Measurements from ENCODE around the gene ZNF846. TPM values are rescaled to one million over a fixed set of nuclear protein-coding genes. Genes with fewer than 3 reads are reported as not detected.
"Not testable (repeated sequence)": the region's sequence is repeated elsewhere in the genome, so short reads cannot be mapped to it uniquely, and the experiment has no call there.

Gene ZNF846
- total RNA-seq, 4 donors from 2014 or later: 10.0 to 18.1 (median 14.2) TPM

DNA sequence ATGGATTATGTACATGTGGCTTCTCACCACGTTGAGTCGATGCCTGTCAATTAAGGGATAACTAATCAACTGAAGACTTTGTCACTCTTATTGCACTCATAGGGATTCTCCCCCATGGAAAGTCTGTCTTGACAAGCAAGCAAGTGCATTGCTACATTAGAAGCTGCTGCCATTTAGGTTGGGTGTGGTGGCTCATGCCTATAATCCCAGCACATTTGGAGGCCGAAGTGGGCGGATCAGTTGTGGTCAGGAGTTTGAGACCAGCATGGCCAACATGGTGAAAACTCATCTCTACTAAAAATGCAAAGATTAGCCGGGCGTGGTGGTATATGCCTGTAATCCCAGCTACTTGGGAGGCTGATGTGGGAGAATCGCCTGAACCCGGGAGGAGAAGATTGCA is 18.3 kb upstream of the ZNF846 start:
- Histone ChIP-seq H3K4me3 (no peak overlapping the region), H3K36me3 (no peaks in the 10 kb centered on the region), H3K9me3 (no peaks in the 10 kb centered on the region), H3K4me1 (peaks cover 0 to 41% (median 27%) of the 10 kb centered on the region in 4 donors), H3K27ac (peak overlapping the region; percentile 93 to 99 (median 98)), H3K27me3 (no peaks in the 10 kb centered on the region)
- no peak for DNase-seq
- WGBS, 2 donors (ENCODE audit: low coverage in 1 of 2): 96% methylated on average over 8 of the region's 8 CpGs; no CpG with 5 or more reads in 1 of the 2 donors
- intact Hi-C loops (cut with DNase I; ENCODE audit: low total_unique reads): loop anchor here (1.0 to 10.0 kb wide), 2 partner anchors 165 to 1118 kb away; no protein-coding TSS in a partner anchor
- in situ Hi-C loops (cut with MboI; ENCODE audit: low pct_ligation_motif_present in 1 of 4, low pct_unique_long_range_greater_than_20kb in 1 of 4, low sequenced_read_pairs in 3 of 4): loop anchor here in 3 of 4 donors (25.0 kb wide), 2 partner anchors 475 to 650 kb away; partner anchors contain the start of genes ZNF559 (in 3 of the 3), ZNF699 (in 3 of the 3), OR7G3 (in 2 of the 3) and ZNF317 (in 2 of the 3)
- no peak for TF ChIP-seq POLR2A (IDR thresholded peaks at IDR 0.05)
- no peak for TF ChIP-seq EP300 (IDR thresholded peaks at IDR 0.05; ENCODE audit: low read depth)
- no peak for TF ChIP-seq POLR2AphosphoS5 (IDR thresholded peaks at IDR 0.05)
- TF ChIP-seq, protein P1, sequence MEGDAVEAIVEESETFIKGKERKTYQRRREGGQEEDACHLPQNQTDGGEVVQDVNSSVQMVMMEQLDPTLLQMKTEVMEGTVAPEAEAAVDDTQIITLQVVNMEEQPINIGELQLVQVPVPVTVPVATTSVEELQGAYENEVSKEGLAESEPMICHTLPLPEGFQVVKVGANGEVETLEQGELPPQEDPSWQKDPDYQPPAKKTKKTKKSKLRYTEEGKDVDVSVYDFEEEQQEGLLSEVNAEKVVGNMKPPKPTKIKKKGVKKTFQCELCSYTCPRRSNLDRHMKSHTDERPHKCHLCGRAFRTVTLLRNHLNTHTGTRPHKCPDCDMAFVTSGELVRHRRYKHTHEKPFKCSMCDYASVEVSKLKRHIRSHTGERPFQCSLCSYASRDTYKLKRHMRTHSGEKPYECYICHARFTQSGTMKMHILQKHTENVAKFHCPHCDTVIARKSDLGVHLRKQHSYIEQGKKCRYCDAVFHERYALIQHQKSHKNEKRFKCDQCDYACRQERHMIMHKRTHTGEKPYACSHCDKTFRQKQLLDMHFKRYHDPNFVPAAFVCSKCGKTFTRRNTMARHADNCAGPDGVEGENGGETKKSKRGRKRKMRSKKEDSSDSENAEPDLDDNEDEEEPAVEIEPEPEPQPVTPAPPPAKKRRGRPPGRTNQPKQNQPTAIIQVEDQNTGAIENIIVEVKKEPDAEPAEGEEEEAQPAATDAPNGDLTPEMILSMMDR (IDR thresholded peaks at IDR 0.05): no peak

DNA sequence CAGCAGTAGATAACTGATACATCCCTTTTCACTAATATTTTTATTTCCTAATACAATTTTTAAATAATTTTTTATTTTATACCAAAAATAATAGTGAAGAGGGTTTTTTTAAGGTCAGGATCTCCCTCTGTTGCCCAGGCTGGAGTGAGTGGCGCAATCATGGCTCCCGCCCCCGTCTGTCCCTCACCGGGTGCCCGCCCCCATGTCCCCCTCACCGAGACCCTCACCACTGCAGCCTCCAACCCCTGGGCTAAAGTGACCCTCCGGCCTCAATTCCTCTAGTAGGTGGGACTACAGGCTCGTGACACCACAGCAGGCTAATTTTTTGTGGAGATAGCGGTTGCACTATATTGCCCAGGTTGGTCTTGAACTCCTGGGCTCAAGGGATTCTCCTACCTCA is 17.8 kb upstream of the ZNF846 start:
- TF ChIP-seq EP300 (IDR thresholded peaks at IDR 0.05; ENCODE audit: low read depth): no peak
- TF ChIP-seq POLR2AphosphoS5 (IDR thresholded peaks at IDR 0.05): no peak
- TF ChIP-seq, protein P1 (IDR thresholded peaks at IDR 0.05): no peak
- no peak for TF ChIP-seq POLR2A (IDR thresholded peaks at IDR 0.05)
- in situ Hi-C loops (cut with MboI; ENCODE audit: low pct_ligation_motif_present in 1 of 4, low pct_unique_long_range_greater_than_20kb in 1 of 4, low sequenced_read_pairs in 3 of 4) (loop anchor here in 3 of 4 donors (25.0 kb wide), 2 partner anchors 474 to 649 kb away; partner anchors contain the start of genes ZNF559 (in 3 of the 3), ZNF699 (in 3 of the 3), OR7G3 (in 2 of the 3) and ZNF317 (in 2 of the 3)), intact Hi-C loops (cut with DNase I; ENCODE audit: low total_unique reads) (loop anchor here (1.0 to 10.0 kb wide), 2 partner anchors 164 to 1118 kb away; no protein-coding TSS in a partner anchor)
- H3K4me3 ChIP-seq: peak overlapping the region; percentile 23 to 78 (median 72)
- H3K27me3 ChIP-seq: no peaks in the 10 kb centered on the region
- peaks cover 0 to 39% (median 26%) of the 10 kb centered on the region in 4 donors for H3K4me1 ChIP-seq
- H3K9me3 ChIP-seq: no peaks in the 10 kb centered on the region
- H3K27ac ChIP-seq: peak overlapping the region; percentile 93 to 99 (median 98)
- DNase-seq: peak; percentile 23
- 67 to 69% methylated on average over 7 to 9 of the region's 9 CpGs for WGBS, 2 donors (ENCODE audit: low coverage in 1 of 2)
- H3K36me3 ChIP-seq: no peaks in the 10 kb centered on the region

- H3K9me3 ChIP-seq: no peaks in the 10 kb centered on the region
- H3K27me3 ChIP-seq: no peaks in the 10 kb centered on the region
- peak; percentile 99 for DNase-seq
- intact Hi-C loops (cut with DNase I; ENCODE audit: low total_unique reads): loop anchor here (1.0 to 10.0 kb wide), 2 partner anchors 163 to 1119 kb away; no protein-coding TSS in a partner anchor
- TF ChIP-seq EP300 (IDR thresholded peaks at IDR 0.05; ENCODE audit: low read depth) (no peak), POLR2AphosphoS5 (IDR thresholded peaks at IDR 0.05) (peak; percentile 89 to 93 (median 92)), POLR2A (IDR thresholded peaks at IDR 0.05) (peak; percentile 96)
- TF ChIP-seq, protein P1 (IDR thresholded peaks at IDR 0.05): no peak
- H3K27ac ChIP-seq: peak overlapping the region; percentile 93 to 99 (median 98)
- peaks cover 0 to 32% (median 21%) of the 10 kb centered on the region in 4 donors for H3K4me1 ChIP-seq
- in situ Hi-C loops (cut with MboI; ENCODE audit: low pct_ligation_motif_present in 1 of 4, low pct_unique_long_range_greater_than_20kb in 1 of 4, low sequenced_read_pairs in 3 of 4): loop anchor here in 3 of 4 donors (25.0 kb wide), 2 partner anchors 473 to 648 kb away; partner anchors contain the start of genes ZNF559 (in 3 of the 3), ZNF699 (in 3 of the 3), OR7G3 (in 2 of the 3) and ZNF317 (in 2 of the 3)
- H3K4me3 ChIP-seq: peak overlapping the region; percentile 23 to 78 (median 72)
- 0 to 1% methylated on average over 9 to 54 of the region's 74 CpGs for whole genome bisulfite sequencing, 2 donors (ENCODE audit: low coverage in 1 of 2)
- no peaks in the 10 kb centered on the region for H3K36me3 ChIP-seq
Observed at GRCh38 chr19:9785367-9786331, 17.1 kb upstream of the ZNF846 start.

- in situ Hi-C loops (cut with MboI; ENCODE audit: low pct_ligation_motif_present in 1 of 4, low pct_unique_long_range_greater_than_20kb in 1 of 4, low sequenced_read_pairs in 3 of 4): loop anchor here in 3 of 4 donors (25.0 kb wide), 2 partner anchors 472 to 647 kb away; partner anchors contain the start of genes ZNF559 (in 3 of the 3), ZNF699 (in 3 of the 3), OR7G3 (in 2 of the 3) and ZNF317 (in 2 of the 3)
- not testable (repeated sequence) for H3K36me3 ChIP-seq, H3K27me3 ChIP-seq, DNase-seq, H3K9me3 ChIP-seq
- H3K27ac ChIP-seq: peak overlapping the region; percentile 93 to 99 (median 98)
- intact Hi-C loops (cut with DNase I; ENCODE audit: low total_unique reads): loop anchor here (10.0 kb wide), 1 partner anchor 1121 kb away; no protein-coding TSS in a partner anchor
- 66 to 67% methylated on average over 4 to 6 of the region's 6 CpGs for WGBS, 2 donors (ENCODE audit: low coverage in 1 of 2)
- peak overlapping the region in 2 of 4 donors; percentile 66 to 78 for H3K4me3 ChIP-seq
- peaks cover 0 to 23% (median 19%) of the 10 kb centered on the region in 4 donors for H3K4me1 ChIP-seq
Observed at GRCh38 chr19:9784163-9784496, 15.6 kb upstream of the ZNF846 start.
